Measurements from ENCODE around the gene AXIN2.
"Not testable (repeated sequence)": the region's sequence is repeated elsewhere in the genome, so short reads cannot be mapped to it uniquely, and the experiment has no call there.

The AXIN2 gene

GRCh38 chr17:65515512-65515911, 45.9 kb downstream of the AXIN2 start:
- no peak for DNase-seq

- DNase-seq, result no peak
Observed at GRCh38 chr17:65514541-65514940, 46.9 kb downstream of the AXIN2 start.

- no peak for DNase-seq
Observed at GRCh38 chr17:65514082-65514481, 47.4 kb downstream of the AXIN2 start.

GRCh38 chr17:65511316-65511715, 50.1 kb downstream of the AXIN2 start:
- DNase-seq, result no peak

GRCh38 chr17:65509032-65509431, 52.4 kb downstream of the AXIN2 start:
- no peak for DNase-seq

GRCh38 chr17:65504673-65505072, 56.8 kb downstream of the AXIN2 start:
- DNase-seq, result not testable (repeated sequence)

GRCh38 chr17:65504141-65504540, 57.3 kb downstream of the AXIN2 start:
- no peak for DNase-seq

- no peak for DNase-seq
Observed at GRCh38 chr17:65503557-65503956, 57.9 kb downstream of the AXIN2 start.

- no peak for DNase-seq
Observed at GRCh38 chr17:65498816-65499215, 62.6 kb downstream of the AXIN2 start.

- no peak for DNase-seq
Observed at GRCh38 chr17:65496801-65497200, 64.6 kb downstream of the AXIN2 start.

GRCh38 chr17:65495122-65496055, 66.1 kb downstream of the AXIN2 start:
- no peak for DNase-seq

- no peak for DNase-seq
Observed at GRCh38 chr17:65489413-65490155, 71.9 kb downstream of the AXIN2 start.

- DNase-seq, result no peak
Observed at GRCh38 chr17:65488665-65489064, 72.8 kb downstream of the AXIN2 start.

GRCh38 chr17:65487990-65488389, 73.5 kb downstream of the AXIN2 start:
- DNase-seq, result no peak

GRCh38 chr17:65487161-65487560, 74.3 kb downstream of the AXIN2 start:
- no peak for DNase-seq

GRCh38 chr17:65485388-65486299, 75.8 kb downstream of the AXIN2 start:
- DNase-seq, result no peak

GRCh38 chr17:65484405-65484804, 77.0 kb downstream of the AXIN2 start:
- not testable (repeated sequence) for DNase-seq

GRCh38 chr17:65483438-65483837, 78.0 kb downstream of the AXIN2 start:
- DNase-seq, result no peak

- no peak for DNase-seq
Observed at GRCh38 chr17:65482201-65482600, 79.2 kb downstream of the AXIN2 start.

- no peak for DNase-seq
Observed at GRCh38 chr17:65479282-65479681, 82.2 kb downstream of the AXIN2 start.
